GM12878 (cell line): ENCODE results near the gene B3GNT2. TPM values are rescaled to one million over a fixed set of nuclear protein-coding genes. Genes with fewer than 3 reads are reported as not detected.

ENCODE experiments used
- ATAC-seq: fragments of 200-7000 bp; cut with Tn5 transposase; 3 replicates; pipeline ENCODE4 v1.9.1; 2020; ENCODE audit warnings: mild to moderate bottlenecking, moderate library complexity
- BruUV-seq: library from RNA; stranded (reverse); fragments of 400-500 nt; replicated peaks from 2 replicates; lab custom pipeline; 2021; lab: Mats Ljungman, UMichigan
- CTCF ChIA-PET: fragments of 300-600 bp; sonication (Branson Sonifier 250); formaldehyde crosslinking; extraction: SDS; loops from one replicate; lab custom pipeline; 2021; ENCODE audit warnings: inconsistent platforms; lab: Yijun Ruan, JAX
- POLR2A ChIA-PET: fragments of 350-600 bp; formaldehyde crosslinking; extraction: SDS; loops from one replicate; lab custom pipeline; 2021; ENCODE audit warnings: inconsistent platforms; lab: Charles Lee
- RAD21 ChIA-PET: fragments of 300-600 bp; sonication (Branson Sonifier 250); formaldehyde crosslinking; loops from one replicate; lab custom pipeline; 2023; ENCODE audit warnings: antibody characterized with exemption; ENCODE audit not compliant: unreplicated experiment; lab: Charles Lee
- SMC1A ChIA-PET: fragments of 300-600 bp; sonication (Branson Sonifier 250); formaldehyde crosslinking; loops from one replicate; lab custom pipeline; 2023; ENCODE audit not compliant: unreplicated experiment, uncharacterized antibody; lab: Charles Lee
- DNase-seq: peaks from one replicate; pipeline ENCODE4 v3.0.0-alpha.2; 2011; ENCODE audit warnings: low read depth, low spot score
- FAIRE-seq: peaks from 3 replicates; lab custom pipeline; 2011; peaks lifted over from hg19 to GRCh38; lab: Jason Lieb, UNC
- H2AFZ ChIP-seq: 2 replicates; pipeline ENCODE4 v1.6.0; 2011; ENCODE audit warnings: low read depth, low read length, control low read depth; ENCODE audit not compliant: control insufficient read depth
- H3K27ac ChIP-seq: 2 replicates; pipeline ENCODE4 v1.5.1; 2011; ENCODE audit warnings: control low read depth; ENCODE audit not compliant: control insufficient read depth, insufficient read depth
- H3K27me3 ChIP-seq, 2 experiments: replicated peaks in 1 of 2; 2 replicates each; pipeline versions ENCODE4 v1.6.0 to v1.6.1; 2011; ENCODE audit warnings: low read length in 1 of 2; ENCODE audit not compliant: control insufficient read depth in 2 of 2, insufficient read depth in 2 of 2
- H3K36me3 ChIP-seq, 2 experiments: 2 replicates each; pipeline ENCODE4 v1.5.1; 2011; ENCODE audit warnings: low read length in 1 of 2; ENCODE audit not compliant: control insufficient read depth in 2 of 2, insufficient read depth in 2 of 2
- H3K4me1 ChIP-seq: 2 replicates; pipeline ENCODE4 v1.6.1; 2011; ENCODE audit warnings: mild to moderate bottlenecking, low read length, moderate library complexity, mixed read lengths; ENCODE audit not compliant: control insufficient read depth, insufficient read depth
- H3K4me2 ChIP-seq: 2 replicates; pipeline ENCODE4 v1.6.0; 2011; ENCODE audit warnings: control low read depth; ENCODE audit not compliant: control insufficient read depth, insufficient read depth
- H3K4me3 ChIP-seq: fragments of 200-600 bp; sonication (generic); 2 replicates; pipeline ENCODE4 v1.5.1; 2016
- H3K79me2 ChIP-seq: 2 replicates; pipeline ENCODE4 v1.6.0; 2011; ENCODE audit warnings: low read length; ENCODE audit not compliant: control insufficient read depth, insufficient read depth
- H3K9ac ChIP-seq: 2 replicates; pipeline ENCODE4 v1.8.0; 2011; ENCODE audit warnings: low read length, control low read depth, mixed read lengths; ENCODE audit not compliant: control insufficient read depth, insufficient read depth
- H3K9me3 ChIP-seq: replicated peaks from 3 replicates; pipeline ENCODE4 v1.5.1; 2011; ENCODE audit warnings: mild to moderate bottlenecking, low read length; ENCODE audit not compliant: control insufficient read depth, insufficient read depth
- H4K20me1 ChIP-seq: 2 replicates; pipeline ENCODE4 v1.6.0; 2011; ENCODE audit not compliant: control insufficient read depth, insufficient read depth
- HDGF ChIP-seq: fragments of 450-650 bp; IDR thresholded peaks from 2 replicates; pipeline ENCODE4 v1.6.1; 2016; ENCODE audit warnings: antibody characterized with exemption
- MEF2A ChIP-seq: IDR thresholded peaks from 2 replicates; pipeline ENCODE4 v1.6.1; 2011; ENCODE audit warnings: low read depth, mild to moderate bottlenecking, low read length, moderate library complexity; ENCODE audit not compliant: insufficient read depth
- MXI1 ChIP-seq: fragments of 150-350 bp; IDR thresholded peaks from 2 replicates; pipeline ENCODE4 v1.6.1; 2011; ENCODE audit warnings: low read depth, mild to moderate bottlenecking, inconsistent platforms, low read length, improper control_type of control experiment
- MYC ChIP-seq: IDR thresholded peaks from 2 replicates; pipeline ENCODE4 v1.6.1; 2011; ENCODE audit warnings: mild to moderate bottlenecking, low read length, moderate library complexity, inconsistent platforms; ENCODE audit not compliant: insufficient read depth, insufficient replicate concordance, insufficient read length, severe bottlenecking
- PBX3 ChIP-seq: IDR thresholded peaks from 2 replicates; pipeline ENCODE4 v1.6.1; 2011; ENCODE audit warnings: mild to moderate bottlenecking, low read depth, low read length, moderate library complexity; ENCODE audit not compliant: insufficient replicate concordance
- SUPT20H ChIP-seq: IDR thresholded peaks from 2 replicates; pipeline ENCODE4 v1.6.1; 2011; ENCODE audit warnings: low read depth, mild to moderate bottlenecking, low read length, moderate library complexity, borderline replicate concordance; ENCODE audit not compliant: control insufficient read depth
- SUZ12 ChIP-seq: fragments of 200-600 bp; sonication (generic); IDR thresholded peaks from one replicate; pipeline ENCODE4 v1.6.1; 2018; ENCODE audit warnings: antibody characterized with exemption, mild to moderate bottlenecking; ENCODE audit not compliant: unreplicated experiment
- ZNF687 ChIP-seq: fragments of 450-650 bp; IDR thresholded peaks from 2 replicates; pipeline ENCODE4 v1.6.1; 2017; ENCODE audit warnings: mild to moderate bottlenecking, moderate library complexity
- ZSCAN29 ChIP-seq: fragments of 450-650 bp; IDR thresholded peaks from 2 replicates; pipeline ENCODE4 v1.6.1; 2017; ENCODE audit warnings: mild to moderate bottlenecking, moderate library complexity
- ZZZ3 ChIP-seq: IDR thresholded peaks from 2 replicates; pipeline ENCODE4 v1.6.1; 2011; ENCODE audit warnings: low read depth; ENCODE audit not compliant: control insufficient read depth, insufficient read length
- WGBS: methylation state at CpG from one replicate; pipeline ENCODE4 v1.1.6; 2016; ENCODE audit warnings: low lambda C conversion rate; ENCODE audit not compliant: insufficient replicate concordance, insufficient coverage; ENCODE audit errors: missing lambda C conversion rate; 5-methylcytosine and 5-hydroxymethylcytosine counted together
- in situ Hi-C: fragments of 300-500 bp; cut with MboI; formaldehyde crosslinking; loops from 9 replicates; pipeline ENCODE4 v1.14.3; 2018; ENCODE audit warnings: mixed read lengths
- intact Hi-C: fragments of 100-400 bp; cut with micrococcal nuclease; formaldehyde crosslinking; loops from one replicate; pipeline ENCODE4 v1.14.2; 2022; ENCODE audit not compliant: unreplicated experiment
- polyA plus RNA-seq, 11 experiments: library from polyadenylated mRNA; depleted of rRNA in 4 of 11; unstranded in 6 of 11; stranded (reverse) in 5 of 11; fragments of >200 nt; fragmentation: Nextera tagmentation in 4 of 11; fragmentation: Illumina TruSeq in 1 of 11; extraction: Ambion mirVana in 4 of 11; extraction: Trizol in 1 of 11; gene quantifications; 1 replicate in 1 of 11; 2 replicates in 10 of 11; pipeline versions ENCODE4 v1.2.1 to v1.2.3, GENCODE V29; 2011 to 2016; ENCODE audit warnings: inconsistent platforms in 2 of 11, missing spikeins in 2 of 11, low read depth in 1 of 11
- total RNA-seq, 4 experiments: library from RNA; depleted of rRNA in 3 of 4; stranded (reverse); fragments of >200 nt in 3 of 4; fragmentation: Illumina TruSeq in 1 of 4; extraction: Trizol in 1 of 4; gene quantifications; 2 replicates each; pipeline versions ENCODE4 v1.2.1 to v1.2.3, GENCODE V29; 2013 to 2021

Gene B3GNT2
- total and polyA plus RNA-seq, 10 of the 15 experiments (the other 5 are each of a cell fraction or from before 2014, with no cell fraction given): 19.7 to 103 (median 76.3) TPM

GRCh38 chr2:62186156-62186905, 9.6 kb upstream of the B3GNT2 start:
- in situ Hi-C loops: no loop called here
- DNase-seq (no peak), FAIRE-seq (no peak), ATAC-seq (no peak)
- Histone ChIP-seq H4K20me1 (no peaks in the 10 kb centered on the region), H3K4me1 (no peaks in the 10 kb centered on the region), H3K79me2 (no peaks in the 10 kb centered on the region), H3K27ac (no peak overlapping the region), H3K4me3 (no peak overlapping the region), H3K27me3 (no peaks in the 10 kb centered on the region), H3K4me2 (no peak overlapping the region), H3K36me3 (no peaks in the 10 kb centered on the region), H2AFZ (no peak overlapping the region), H3K9ac (no peak overlapping the region), H3K9me3 (no peaks in the 10 kb centered on the region)
- WGBS: 53% methylated on average over 4 of the region's 4 CpGs
- TF ChIP-seq MXI1: no peak
- TF ChIP-seq HDGF: no peak
- no peak for TF ChIP-seq ZZZ3
- TF ChIP-seq SUPT20H: no peak
- no peak for TF ChIP-seq MEF2A
- no peak for TF ChIP-seq SUZ12
- TF ChIP-seq PBX3: no peak
- no peak for TF ChIP-seq MYC
- TF ChIP-seq ZSCAN29: no peak
- no peak for TF ChIP-seq ZNF687
- ChIA-PET RAD21 (no interaction called here), CTCF (no interaction called here), SMC1A (no interaction called here), POLR2A (interaction anchor here (0.5 to 0.6 kb wide), 2 partner anchors 51 to 87 kb away, joined by 3 to 4 read pairs; no protein-coding TSS in a partner anchor)
- BruUV-seq: no TSS peak
- intact Hi-C loops: no loop called here
